Measurements from ENCODE around the gene OR10H3.

DNA sequence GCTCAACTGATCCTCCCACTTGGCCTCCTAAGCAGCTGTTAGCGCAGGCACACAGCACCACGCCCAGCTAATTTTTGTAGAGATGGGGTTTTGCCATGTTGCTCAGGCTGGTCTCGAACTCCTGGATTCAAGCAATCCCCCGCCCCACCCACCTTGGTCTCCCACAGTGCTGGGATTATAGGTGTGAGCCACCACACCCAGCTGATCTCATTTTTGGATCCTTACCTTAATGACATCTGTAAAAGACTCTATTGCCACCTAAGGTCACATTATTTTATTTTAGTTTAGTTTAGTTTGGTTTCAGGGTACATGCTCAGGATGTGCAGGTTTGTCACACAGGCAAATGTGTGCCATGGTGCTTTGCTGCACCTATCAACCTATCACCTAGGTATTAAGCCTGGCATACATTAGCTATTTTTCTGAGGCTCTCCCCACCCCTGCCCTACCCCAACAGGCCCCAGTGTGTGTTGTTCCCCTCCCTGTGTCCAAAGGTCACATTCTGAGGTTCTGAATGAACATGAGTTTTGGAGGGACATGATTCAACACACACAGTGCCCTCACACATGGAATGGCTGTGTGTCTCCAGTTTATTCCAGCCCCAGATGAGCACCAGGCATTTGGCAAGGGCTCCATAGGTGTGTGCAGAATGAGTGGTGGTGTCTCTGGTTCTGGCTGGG lies 50.9 kb downstream of the OR10H3 start:
- TF ChIP-seq, protein P1, sequence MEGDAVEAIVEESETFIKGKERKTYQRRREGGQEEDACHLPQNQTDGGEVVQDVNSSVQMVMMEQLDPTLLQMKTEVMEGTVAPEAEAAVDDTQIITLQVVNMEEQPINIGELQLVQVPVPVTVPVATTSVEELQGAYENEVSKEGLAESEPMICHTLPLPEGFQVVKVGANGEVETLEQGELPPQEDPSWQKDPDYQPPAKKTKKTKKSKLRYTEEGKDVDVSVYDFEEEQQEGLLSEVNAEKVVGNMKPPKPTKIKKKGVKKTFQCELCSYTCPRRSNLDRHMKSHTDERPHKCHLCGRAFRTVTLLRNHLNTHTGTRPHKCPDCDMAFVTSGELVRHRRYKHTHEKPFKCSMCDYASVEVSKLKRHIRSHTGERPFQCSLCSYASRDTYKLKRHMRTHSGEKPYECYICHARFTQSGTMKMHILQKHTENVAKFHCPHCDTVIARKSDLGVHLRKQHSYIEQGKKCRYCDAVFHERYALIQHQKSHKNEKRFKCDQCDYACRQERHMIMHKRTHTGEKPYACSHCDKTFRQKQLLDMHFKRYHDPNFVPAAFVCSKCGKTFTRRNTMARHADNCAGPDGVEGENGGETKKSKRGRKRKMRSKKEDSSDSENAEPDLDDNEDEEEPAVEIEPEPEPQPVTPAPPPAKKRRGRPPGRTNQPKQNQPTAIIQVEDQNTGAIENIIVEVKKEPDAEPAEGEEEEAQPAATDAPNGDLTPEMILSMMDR (IDR thresholded peaks at IDR 0.05 in 2 of 3, conservative IDR thresholded peaks at IDR 0.05 in 1 of 3; ENCODE audit: borderline replicate concordance in 1 of 3, insufficient read depth in 1 of 3, low read depth in 2 of 3, low read length in 2 of 3), result no peak
- no peak for TF ChIP-seq EZH2 (IDR thresholded peaks at IDR 0.05)
